Amygdala (tissue), 56 donors: Measurements from ENCODE around the gene ZNF222.

ENCODE experiments used
- DNase-seq, 56 donors: peaks; one replicate each; lab custom pipeline; 2025; lab: John Stamatoyannopoulos, UW

The ZNF222 gene

GRCh38 chr19:44025217-44025936 is at the start of gene ZNF222:
Gene ZNF222, plus strand, starts transcription at chr19:44025379. Its CDS starts 58 bp downstream, at chr19:44025437.
- peak; percentile 3 to 92 (median 72) for DNase-seq

GRCh38 chr19:43976732-43977131 is 48.4 kb upstream of the ZNF222 start:
- no peak for DNase-seq

GRCh38 chr19:43983544-43983911 is 41.7 kb upstream of the ZNF222 start:
- no peak for DNase-seq

- DNase-seq = peak; percentile 14 to 97 (median 90)
Observed at GRCh38 chr19:43983912-43984686, 41.1 kb upstream of the ZNF222 start, which contains the start of gene ZNF155. Gene ZNF155, plus strand, starts transcription at chr19:43984188. Its CDS starts 4,356 bp downstream, at chr19:43988544.

- DNase-seq = peak in 4 of 56 donors; percentile 1 to 11 (median 4)
Observed at GRCh38 chr19:43984687-43985000, 40.5 kb upstream of the ZNF222 start.

GRCh38 chr19:43997631-43998290 is 27.4 kb upstream of the ZNF222 start:
- no peak for DNase-seq

- peak in 1 of 56 donors; percentile 29 for DNase-seq
Observed at GRCh38 chr19:44002212-44002565, 23.0 kb upstream of the ZNF222 start.

GRCh38 chr19:44002566-44003460 is 22.4 kb upstream of the ZNF222 start, which contains the start of gene ZNF230:
Gene ZNF230, plus strand, starts transcription at chr19:44002957. Its CDS starts 4,122 bp downstream, at chr19:44007079.
- DNase-seq = peak; percentile 38 to 97 (median 88)

GRCh38 chr19:44003461-44004009 is 21.6 kb upstream of the ZNF222 start:
- DNase-seq = peak in 1 of 56 donors; percentile 4

GRCh38 chr19:44005973-44006372 is 19.2 kb upstream of the ZNF222 start:
- no peak for DNase-seq

GRCh38 chr19:44007473-44007872 is 17.7 kb upstream of the ZNF222 start:
- no peak for DNase-seq

- no peak for DNase-seq
Observed at GRCh38 chr19:44010468-44010867, 14.7 kb upstream of the ZNF222 start.

GRCh38 chr19:44019498-44019897 is 5.7 kb upstream of the ZNF222 start:
- DNase-seq = no peak

GRCh38 chr19:44021221-44021620 is 4.0 kb upstream of the ZNF222 start:
- DNase-seq = no peak

GRCh38 chr19:44024900-44025216 is 321 bp upstream of the ZNF222 start:
- DNase-seq = no peak

GRCh38 chr19:44026622-44027021 is 1.4 kb downstream of the ZNF222 start:
- no peak for DNase-seq

- no peak for DNase-seq
Observed at GRCh38 chr19:44032001-44032610, 6.9 kb downstream of the ZNF222 start.

GRCh38 chr19:44042147-44042546 is 17.0 kb downstream of the ZNF222 start:
- DNase-seq = no peak
